ENCODE results near the gene SELENON. TPM values are rescaled to one million over a fixed set of nuclear protein-coding genes. Genes with fewer than 3 reads are reported as not detected.

Gene SELENON
- total and polyA plus RNA-seq, 8 donors, result 1.7 to 81.1 (median 20.0) TPM

- TF ChIP-seq EP300 (IDR thresholded peaks at IDR 0.05) (no peak), CTCF (IDR thresholded peaks at IDR 0.05) (no peak), POLR2A (IDR thresholded peaks at IDR 0.05) (no peak), POLR2AphosphoS5 (IDR thresholded peaks at IDR 0.05) (no peak)
- Histone ChIP-seq H3K27ac (peak overlapping the region in 2 of 5 donors; percentile 21 to 61), H3K27me3 (no peaks in the 10 kb centered on the region), H3K4me3 (no peak overlapping the region), H3K36me3 (peaks cover 0 to 33% (median 19%) of the 10 kb centered on the region in 4 donors), H3K4me1 (peaks cover 27 to 66% (median 36%) of the 10 kb centered on the region in 4 donors), H3K9me3 (no peaks in the 10 kb centered on the region)
- intact Hi-C loops (cut with DNase I; ENCODE audit: low total_unique reads), result no loop called here
- 83 to 94% (median 86%) methylated on average over 1 to 3 of the region's 3 CpGs for WGBS, 5 donors
- no peak for DNase-seq
Observed at GRCh38 chr1:25781130-25781433, 18.9 kb upstream of the SELENON start.

DNA sequence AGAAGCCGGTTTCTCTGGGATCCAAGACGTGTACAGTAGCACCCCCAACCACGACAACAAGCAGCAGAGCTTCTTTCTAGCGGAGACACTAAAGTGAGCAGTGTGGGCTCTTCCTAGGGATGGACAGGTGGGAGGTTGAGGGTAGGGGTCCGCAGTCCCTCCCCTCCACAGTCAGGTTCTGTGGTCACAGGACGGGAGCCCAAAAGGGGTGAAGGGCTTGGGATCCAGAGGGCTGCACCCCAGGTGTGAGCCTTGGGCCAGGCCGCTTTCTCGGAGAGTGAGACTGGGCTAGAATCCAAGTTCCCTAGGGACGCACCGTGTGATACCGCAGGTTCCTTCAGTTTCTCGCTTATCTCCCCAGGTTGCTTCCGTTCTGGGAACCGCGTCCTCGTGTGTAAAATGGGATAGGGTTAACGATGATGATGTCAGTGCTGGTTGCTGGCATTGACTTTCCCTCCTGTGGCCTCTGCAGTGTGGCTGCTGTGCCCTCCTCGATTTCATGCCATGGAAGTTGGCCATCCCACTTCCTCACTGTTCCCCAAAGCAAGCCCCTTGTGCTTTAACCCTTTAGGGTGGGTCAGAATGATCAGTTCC is 17.3 kb upstream of the SELENON start:
- Histone ChIP-seq H3K36me3 (peaks cover 0 to 32% (median 15%) of the 10 kb centered on the region in 4 donors), H3K9me3 (no peaks in the 10 kb centered on the region), H3K27me3 (no peaks in the 10 kb centered on the region), H3K27ac (no peak overlapping the region), H3K4me1 (peaks cover 27 to 82% (median 48%) of the 10 kb centered on the region in 4 donors), H3K4me3 (no peak overlapping the region)
- peak; percentile 43 to 78 for DNase-seq
- 40 to 76% (median 54%) methylated on average over 16 to 18 of the region's 18 CpGs for WGBS, 5 donors
- intact Hi-C loops (cut with DNase I; ENCODE audit: low total_unique reads), result no loop called here
- TF ChIP-seq POLR2AphosphoS5 (IDR thresholded peaks at IDR 0.05), result peak in 1 of 3 donors; percentile 21
- TF ChIP-seq EP300 (IDR thresholded peaks at IDR 0.05), result no peak
- TF ChIP-seq CTCF (IDR thresholded peaks at IDR 0.05), result no peak
- no peak for TF ChIP-seq POLR2A (IDR thresholded peaks at IDR 0.05)

GRCh38 chr1:25784575-25785051 is 15.4 kb upstream of the SELENON start:
- WGBS, 5 donors, result 72 to 81% (median 74%) methylated on average over 9 of the region's 9 CpGs
- peak in 1 of 2 donors; percentile 12 for DNase-seq
- Histone ChIP-seq H3K36me3 (peaks cover 0 to 22% (median 11%) of the 10 kb centered on the region in 4 donors), H3K27ac (peak overlapping the region in 2 of 5 donors; percentile 18 to 71), H3K4me3 (no peak overlapping the region), H3K27me3 (no peaks in the 10 kb centered on the region), H3K4me1 (peaks cover 25 to 74% (median 45%) of the 10 kb centered on the region in 4 donors), H3K9me3 (no peaks in the 10 kb centered on the region)
- TF ChIP-seq POLR2AphosphoS5 (IDR thresholded peaks at IDR 0.05), result no peak
- no peak for TF ChIP-seq EP300 (IDR thresholded peaks at IDR 0.05)
- TF ChIP-seq CTCF (IDR thresholded peaks at IDR 0.05), result no peak
- TF ChIP-seq POLR2A (IDR thresholded peaks at IDR 0.05), result no peak
- intact Hi-C loops (cut with DNase I; ENCODE audit: low total_unique reads), result no loop called here

- whole genome bisulfite sequencing, 5 donors, result 50 to 62% (median 53%) methylated on average over 10 of the region's 10 CpGs
Observed at GRCh38 chr1:25785333-25786067, 14.5 kb upstream of the SELENON start.

More at GRCh38 chr1:25785333-25786067, 14.5 kb upstream of the SELENON start:
- Histone ChIP-seq H3K9me3 (no peaks in the 10 kb centered on the region), H3K4me1 (peaks cover 16 to 65% (median 38%) of the 10 kb centered on the region in 4 donors), H3K4me3 (no peak overlapping the region), H3K27ac (peak overlapping the region in 4 of 5 donors; percentile 4 to 71 (median 26)), H3K36me3 (peaks cover 0 to 26% (median 11%) of the 10 kb centered on the region in 4 donors), H3K27me3 (no peaks in the 10 kb centered on the region)
- TF ChIP-seq POLR2AphosphoS5 (IDR thresholded peaks at IDR 0.05) (no peak), EP300 (IDR thresholded peaks at IDR 0.05) (no peak), CTCF (IDR thresholded peaks at IDR 0.05) (no peak), POLR2A (IDR thresholded peaks at IDR 0.05) (no peak)
- peak in 1 of 2 donors; percentile 10 for DNase-seq
- intact Hi-C loops (cut with DNase I; ENCODE audit: low total_unique reads), result no loop called here
